ENCODE measurements around the gene OR4S1.

DNA sequence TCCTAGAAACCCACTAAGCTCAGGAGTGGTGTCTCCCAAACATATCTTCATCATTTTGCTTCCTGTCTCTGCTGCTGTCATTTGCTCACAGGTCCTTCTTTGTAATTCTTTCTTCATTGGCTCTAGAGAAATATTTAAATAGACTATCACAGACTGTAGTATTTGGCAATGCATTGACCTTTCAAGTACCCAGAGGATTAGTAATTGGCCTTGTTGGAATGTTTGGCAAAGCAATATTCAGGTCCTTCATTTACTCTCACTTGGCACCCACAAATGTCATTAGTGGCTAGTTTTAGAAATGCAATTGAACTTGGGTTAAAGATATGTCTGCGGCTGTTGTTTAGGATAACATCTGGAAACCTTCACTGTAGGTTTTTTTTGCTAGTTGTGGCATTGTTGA, 48.7 kb downstream of the OR4S1 start:
- TF ChIP-seq, protein P1, sequence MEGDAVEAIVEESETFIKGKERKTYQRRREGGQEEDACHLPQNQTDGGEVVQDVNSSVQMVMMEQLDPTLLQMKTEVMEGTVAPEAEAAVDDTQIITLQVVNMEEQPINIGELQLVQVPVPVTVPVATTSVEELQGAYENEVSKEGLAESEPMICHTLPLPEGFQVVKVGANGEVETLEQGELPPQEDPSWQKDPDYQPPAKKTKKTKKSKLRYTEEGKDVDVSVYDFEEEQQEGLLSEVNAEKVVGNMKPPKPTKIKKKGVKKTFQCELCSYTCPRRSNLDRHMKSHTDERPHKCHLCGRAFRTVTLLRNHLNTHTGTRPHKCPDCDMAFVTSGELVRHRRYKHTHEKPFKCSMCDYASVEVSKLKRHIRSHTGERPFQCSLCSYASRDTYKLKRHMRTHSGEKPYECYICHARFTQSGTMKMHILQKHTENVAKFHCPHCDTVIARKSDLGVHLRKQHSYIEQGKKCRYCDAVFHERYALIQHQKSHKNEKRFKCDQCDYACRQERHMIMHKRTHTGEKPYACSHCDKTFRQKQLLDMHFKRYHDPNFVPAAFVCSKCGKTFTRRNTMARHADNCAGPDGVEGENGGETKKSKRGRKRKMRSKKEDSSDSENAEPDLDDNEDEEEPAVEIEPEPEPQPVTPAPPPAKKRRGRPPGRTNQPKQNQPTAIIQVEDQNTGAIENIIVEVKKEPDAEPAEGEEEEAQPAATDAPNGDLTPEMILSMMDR (IDR thresholded peaks at IDR 0.05) = no peak
- TF ChIP-seq POLR2A (IDR thresholded peaks at IDR 0.05) = no peak

All from right lobe of liver (tissue), 4 donors.